ENCODE measurements around the gene MYOF.
"Not testable (repeated sequence)": the region's sequence is repeated elsewhere in the genome, so short reads cannot be mapped to it uniquely, and the experiment has no call there.

- not testable (repeated sequence) for TF ChIP-seq CTCF (IDR thresholded peaks at IDR 0.05); ZFX (IDR thresholded peaks at IDR 0.05; ENCODE audit: borderline replicate concordance)
These were observed 63.1 kb downstream of the MYOF start for GRCh38 chr10:93419016-93419415.
